Epithelial cell of esophagus (primary cell): ENCODE measurements around the gene TENM3.

Experiments
- DNase-seq: peaks from one replicate; pipeline ENCODE4 v3.0.0; 2010; ENCODE audit warnings: low read depth
- H3K4me3 ChIP-seq: 2 replicates; pipeline ENCODE4 v1.5.1; 2011; ENCODE audit warnings: mild to moderate bottlenecking, low read length, control low read depth
- TF ChIP-seq, protein P1 (sequence below): IDR thresholded peaks from 2 replicates; pipeline ENCODE4 v1.5.1; 2011; ENCODE audit warnings: low read depth, mild to moderate bottlenecking, low read length, control low read depth, inconsistent platforms; ENCODE audit not compliant: insufficient read depth; ENCODE audit errors: missing control alignments

Gene TENM3

DNA sequence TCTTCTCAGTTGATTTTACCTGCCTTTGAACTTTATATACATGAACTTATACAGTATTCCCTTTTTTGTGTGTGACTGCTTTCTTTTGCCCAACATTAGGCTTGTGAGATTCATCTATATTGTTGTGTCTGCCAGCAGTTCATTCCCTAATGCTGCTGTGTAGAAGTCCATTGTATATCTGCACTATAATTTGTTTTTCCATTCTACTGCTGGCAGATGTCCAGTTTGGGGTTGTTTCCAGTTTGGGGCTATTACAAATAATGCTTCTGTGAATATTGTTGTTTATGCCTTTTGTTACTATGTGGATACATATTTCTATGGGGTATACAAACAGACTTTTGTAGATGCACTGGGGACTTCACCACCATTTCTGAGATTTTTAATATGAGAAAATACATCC lies 405.6 kb downstream of the TENM3 start:
- no peak for DNase-seq
- TF ChIP-seq, protein P1, sequence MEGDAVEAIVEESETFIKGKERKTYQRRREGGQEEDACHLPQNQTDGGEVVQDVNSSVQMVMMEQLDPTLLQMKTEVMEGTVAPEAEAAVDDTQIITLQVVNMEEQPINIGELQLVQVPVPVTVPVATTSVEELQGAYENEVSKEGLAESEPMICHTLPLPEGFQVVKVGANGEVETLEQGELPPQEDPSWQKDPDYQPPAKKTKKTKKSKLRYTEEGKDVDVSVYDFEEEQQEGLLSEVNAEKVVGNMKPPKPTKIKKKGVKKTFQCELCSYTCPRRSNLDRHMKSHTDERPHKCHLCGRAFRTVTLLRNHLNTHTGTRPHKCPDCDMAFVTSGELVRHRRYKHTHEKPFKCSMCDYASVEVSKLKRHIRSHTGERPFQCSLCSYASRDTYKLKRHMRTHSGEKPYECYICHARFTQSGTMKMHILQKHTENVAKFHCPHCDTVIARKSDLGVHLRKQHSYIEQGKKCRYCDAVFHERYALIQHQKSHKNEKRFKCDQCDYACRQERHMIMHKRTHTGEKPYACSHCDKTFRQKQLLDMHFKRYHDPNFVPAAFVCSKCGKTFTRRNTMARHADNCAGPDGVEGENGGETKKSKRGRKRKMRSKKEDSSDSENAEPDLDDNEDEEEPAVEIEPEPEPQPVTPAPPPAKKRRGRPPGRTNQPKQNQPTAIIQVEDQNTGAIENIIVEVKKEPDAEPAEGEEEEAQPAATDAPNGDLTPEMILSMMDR = no peak
- H3K4me3 ChIP-seq = no peak overlapping the region

DNA sequence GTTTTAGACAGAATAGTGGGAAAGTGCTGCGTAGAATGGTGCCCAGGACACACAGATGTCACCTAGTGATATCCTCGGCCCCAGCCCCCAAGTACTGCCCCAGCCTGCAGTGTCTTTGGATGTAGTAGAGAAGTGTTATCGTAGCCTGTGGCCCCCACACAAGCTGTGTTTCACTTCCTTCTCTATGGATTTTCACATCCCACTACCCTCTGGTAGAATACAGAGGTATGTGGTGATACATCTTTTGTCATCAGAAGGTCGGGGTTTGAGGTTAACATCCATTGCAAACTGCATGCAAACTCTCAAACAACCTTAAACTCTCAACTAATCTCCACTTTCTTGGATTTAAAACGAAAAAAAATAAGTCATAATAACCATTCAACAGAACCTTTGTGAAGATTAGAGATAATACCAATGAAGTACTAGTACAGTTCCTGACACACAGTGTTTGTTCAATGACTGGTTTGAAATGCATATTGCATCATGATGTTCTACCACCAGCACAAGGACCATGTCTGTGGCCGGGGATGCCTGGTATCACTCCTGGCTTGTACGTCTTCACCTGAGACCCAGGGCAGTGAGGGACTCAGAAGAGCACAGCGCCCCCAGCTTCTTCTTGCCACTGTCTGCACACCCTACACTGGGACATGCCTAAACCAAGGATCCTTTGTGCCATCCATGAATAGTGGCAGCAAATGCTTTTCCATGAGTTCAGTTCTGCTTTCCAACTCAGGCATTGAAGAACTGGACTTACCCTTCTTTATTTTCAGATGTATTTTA lies 406.7 kb downstream of the TENM3 start:
- TF ChIP-seq, protein P1 = no peak
- no peak overlapping the region for H3K4me3 ChIP-seq
- DNase-seq = no peak

DNA sequence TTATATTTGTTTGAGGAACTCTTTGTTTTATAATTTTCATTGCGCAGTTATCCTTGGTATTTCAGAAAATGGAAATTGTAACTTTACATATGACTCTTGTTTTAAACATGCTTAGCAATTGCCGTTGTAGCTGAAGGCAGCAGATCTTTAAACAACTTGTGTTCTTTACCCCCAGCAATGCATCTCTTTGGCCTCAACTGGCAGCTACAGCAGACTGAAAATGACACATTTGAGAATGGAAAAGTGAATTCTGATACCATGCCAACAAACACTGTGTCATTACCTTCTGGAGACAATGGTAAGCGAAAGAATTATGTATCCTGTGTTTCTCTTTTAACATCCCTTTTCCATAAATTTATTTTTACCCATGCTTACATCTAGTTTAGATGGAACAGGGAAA lies 410.4 kb downstream of the TENM3 start:
- H3K4me3 ChIP-seq = no peak overlapping the region
- TF ChIP-seq, protein P1 = no peak
- no peak for DNase-seq

GRCh38 chr4:182655340-182655739 lies 412.1 kb downstream of the TENM3 start:
- DNase-seq = no peak
- TF ChIP-seq, protein P1 = no peak
- no peak overlapping the region for H3K4me3 ChIP-seq

GRCh38 chr4:182662551-182662950 lies 419.3 kb downstream of the TENM3 start:
- TF ChIP-seq, protein P1 = no peak
- DNase-seq = no peak
- no peak overlapping the region for H3K4me3 ChIP-seq

DNA sequence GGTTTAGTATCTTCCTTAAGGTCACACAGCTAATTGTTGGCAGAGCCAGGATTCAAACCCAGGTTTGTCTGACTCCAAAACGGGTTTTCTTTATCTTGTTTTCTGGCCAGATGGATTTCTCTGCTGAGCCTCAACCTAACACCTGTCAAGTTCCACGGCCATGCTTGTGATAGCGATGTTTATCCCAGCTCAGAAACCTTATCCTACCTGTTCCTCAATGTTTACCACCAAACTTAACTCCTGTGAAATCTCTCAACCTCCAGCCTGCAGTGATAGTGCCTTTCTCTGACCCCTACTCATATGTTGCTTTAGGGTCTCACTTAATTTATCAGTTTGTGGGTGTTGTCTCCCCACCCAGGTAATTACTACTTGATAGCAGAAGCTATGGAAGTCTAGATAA lies 428.0 kb downstream of the TENM3 start:
- TF ChIP-seq, protein P1 = no peak
- no peak overlapping the region for H3K4me3 ChIP-seq
- DNase-seq = no peak

GRCh38 chr4:182671749-182672148 lies 428.5 kb downstream of the TENM3 start:
- H3K4me3 ChIP-seq = no peak overlapping the region

More at GRCh38 chr4:182671749-182672148, 428.5 kb downstream of the TENM3 start:
- TF ChIP-seq, protein P1 = no peak
- no peak for DNase-seq
